Measurements from ENCODE around the gene SPHK2. TPM values are rescaled to one million over a fixed set of nuclear protein-coding genes. Genes with fewer than 3 reads are reported as not detected.

The SPHK2 gene
- total RNA-seq, 2 donors from 2014 or later = 36.2 to 48.4 TPM

DNA sequence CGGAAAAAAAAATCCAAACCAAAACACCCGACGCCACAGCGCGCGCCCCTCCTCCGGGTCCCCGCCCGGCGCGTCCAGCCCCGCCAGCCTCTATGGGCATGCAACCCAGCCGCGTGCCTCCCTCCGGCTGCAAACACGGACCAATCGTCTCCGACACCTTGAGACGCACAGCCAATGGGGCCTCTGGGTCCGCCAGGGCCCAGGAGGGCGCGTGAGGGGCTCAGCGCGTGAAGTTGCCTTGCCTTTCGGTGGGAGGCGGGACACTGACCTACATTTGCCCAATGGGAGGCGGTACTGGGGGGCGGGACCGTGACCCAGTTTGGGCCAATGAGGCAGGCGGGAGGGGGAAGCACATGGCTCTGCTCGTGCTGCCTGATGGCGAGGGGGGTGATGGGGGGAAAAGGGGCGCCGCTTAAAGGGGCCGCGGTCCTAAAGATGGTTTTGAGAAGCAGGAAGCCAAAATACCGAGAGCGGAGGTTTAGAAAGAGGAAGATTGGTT, 18.2 kb downstream of the SPHK2 start:
- Histone ChIP-seq H3K9me3 (no peaks in the 10 kb centered on the region), H3K27me3 (no peaks in the 10 kb centered on the region), H3K36me3 (no peaks in the 10 kb centered on the region), H3K4me1 (peaks cover 21% of the 10 kb centered on the region), H3K9ac (ENCODE audit: low read depth in 2 of 2, low read length in 2 of 2) (peak overlapping the region; percentile 70 to 99), H3K4me3 (peak overlapping the region; percentile 81), H3K27ac (peak overlapping the region; percentile 93)
- peak; percentile 99 for DNase-seq
- no peak for TF ChIP-seq CTCF (IDR thresholded peaks at IDR 0.05)
- intact Hi-C loops (cut with DNase I) = no loop called here

- peak; percentile 84 for DNase-seq
- peak overlapping the region; percentile 93 for H3K27ac ChIP-seq
- no peaks in the 10 kb centered on the region for H3K36me3 ChIP-seq
- H3K9me3 ChIP-seq = no peaks in the 10 kb centered on the region
- peaks cover 16% of the 10 kb centered on the region for H3K4me1 ChIP-seq
- intact Hi-C loops (cut with DNase I) = no loop called here
- no peak for TF ChIP-seq CTCF (IDR thresholded peaks at IDR 0.05)
- H3K9ac ChIP-seq (ENCODE audit: low read depth in 2 of 2, low read length in 2 of 2) = peak overlapping the region; percentile 70 to 99
- peak overlapping the region; percentile 81 for H3K4me3 ChIP-seq
- no peaks in the 10 kb centered on the region for H3K27me3 ChIP-seq
These were observed 18.9 kb downstream of the SPHK2 start for GRCh38 chr19:48637948-48638830.

DNA sequence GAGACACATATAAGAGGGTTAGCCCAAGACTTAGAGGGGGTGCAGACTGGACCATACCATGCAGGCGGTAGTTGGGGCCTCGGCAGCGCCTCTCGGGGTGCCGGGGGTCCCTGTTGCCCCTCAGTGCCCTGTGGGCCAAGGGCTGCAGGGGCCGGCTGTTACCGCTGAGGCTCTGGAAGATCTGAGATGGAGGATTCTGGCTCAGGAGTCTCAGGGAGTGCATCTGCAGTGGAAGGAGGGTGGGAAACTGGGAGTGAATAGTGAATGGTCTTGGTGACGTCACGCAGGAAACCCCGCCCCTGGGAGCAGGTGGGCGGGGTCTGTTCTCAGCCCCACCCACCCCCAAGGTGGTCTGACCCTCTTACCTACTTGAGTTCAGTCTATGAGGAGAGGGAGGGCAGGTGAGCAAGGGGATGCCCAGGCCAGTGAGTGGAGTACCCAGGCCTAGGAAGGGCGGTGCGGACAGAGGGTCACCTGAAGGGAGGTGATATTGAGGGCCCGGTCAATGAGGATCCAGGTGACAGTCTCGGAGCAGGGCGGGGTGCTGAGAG, 19.6 kb downstream of the SPHK2 start:
- no peak overlapping the region for H3K4me3 ChIP-seq
- no peaks in the 10 kb centered on the region for H3K36me3 ChIP-seq
- DNase-seq = peak; percentile 41
- peak overlapping the region; percentile 61 to 70 for H3K9ac ChIP-seq (ENCODE audit: low read depth in 2 of 2, low read length in 2 of 2)
- no peaks in the 10 kb centered on the region for H3K9me3 ChIP-seq
- peak overlapping the region; percentile 93 for H3K27ac ChIP-seq
- H3K4me1 ChIP-seq = peaks cover 9% of the 10 kb centered on the region
- intact Hi-C loops (cut with DNase I) = no loop called here
- no peak for TF ChIP-seq CTCF (IDR thresholded peaks at IDR 0.05)
- H3K27me3 ChIP-seq = no peaks in the 10 kb centered on the region

DNA sequence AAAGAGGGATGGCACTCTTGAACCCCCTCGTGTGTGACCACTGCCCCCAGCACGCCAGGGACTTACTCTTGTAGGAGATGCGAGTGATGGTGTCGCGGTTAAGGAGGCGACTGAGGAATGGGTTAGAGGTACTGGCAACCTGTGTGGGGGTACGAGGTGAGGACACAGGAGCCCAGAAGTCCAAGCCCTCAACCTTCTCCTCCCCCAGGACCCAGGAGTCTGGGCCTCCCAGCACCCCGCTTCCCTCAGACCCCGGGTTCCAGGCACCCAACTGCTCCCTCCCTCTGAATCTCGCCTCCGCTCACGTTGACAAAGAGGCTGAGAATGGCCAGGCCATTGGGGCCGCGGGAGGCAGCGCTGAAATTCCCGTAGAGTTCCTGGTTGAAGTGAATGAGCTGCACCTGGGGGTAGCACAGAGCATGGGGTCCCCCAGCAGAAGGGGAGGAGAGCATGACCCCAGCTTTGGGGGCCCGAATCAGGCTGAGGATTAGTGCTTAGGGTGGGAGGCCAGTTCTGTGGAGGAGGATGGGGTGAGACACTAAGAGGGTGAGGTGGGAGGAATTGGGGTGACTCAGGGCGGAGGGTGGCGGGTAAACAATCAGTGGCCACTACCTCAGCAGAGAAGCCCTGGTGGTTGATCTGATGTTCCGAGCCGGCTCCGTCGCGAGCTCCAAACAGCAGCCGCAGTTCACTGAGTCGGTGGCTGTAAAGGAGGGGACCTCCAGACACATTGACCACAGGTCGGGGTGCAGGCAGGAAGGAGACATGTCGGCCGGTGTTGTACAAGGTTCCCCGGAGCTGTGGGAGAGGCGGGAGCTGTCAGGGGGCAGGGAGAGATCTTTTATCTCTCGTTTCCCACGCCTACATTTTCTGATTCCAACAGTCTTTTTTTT, 20.4 kb downstream of the SPHK2 start:
- DNase-seq = no peak
- Histone ChIP-seq H3K27me3 (no peaks in the 10 kb centered on the region), H3K27ac (no peak overlapping the region), H3K9ac (ENCODE audit: low read depth in 2 of 2, low read length in 2 of 2) (no peak overlapping the region), H3K4me3 (no peak overlapping the region), H3K9me3 (no peaks in the 10 kb centered on the region), H3K4me1 (peaks cover 4% of the 10 kb centered on the region), H3K36me3 (no peaks in the 10 kb centered on the region)
- intact Hi-C loops (cut with DNase I) = no loop called here
- TF ChIP-seq CTCF (IDR thresholded peaks at IDR 0.05) = no peak

DNA sequence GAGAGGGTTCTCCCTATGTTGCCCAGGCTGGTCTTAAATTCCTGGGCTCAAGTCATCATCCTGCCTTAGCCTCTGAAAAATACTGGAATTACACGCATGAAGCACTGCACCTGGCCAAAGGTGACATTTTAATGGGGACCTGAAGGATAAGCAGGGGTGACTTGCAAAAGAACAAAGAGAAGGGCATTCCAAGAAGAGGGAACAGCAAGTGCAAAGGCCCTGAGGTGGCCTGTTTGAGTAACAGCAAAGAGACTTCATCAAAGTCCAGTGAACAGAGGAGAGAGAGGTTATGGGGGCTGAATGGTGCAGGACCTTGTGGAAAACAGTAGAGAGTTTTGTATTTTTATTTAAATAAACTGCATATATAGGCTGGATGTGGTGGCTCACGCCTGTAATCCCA, 22.5 kb downstream of the SPHK2 start:
- no peak for DNase-seq
- no peaks in the 10 kb centered on the region for H3K36me3 ChIP-seq
- no peaks in the 10 kb centered on the region for H3K9me3 ChIP-seq
- no peak overlapping the region for H3K27ac ChIP-seq
- H3K4me3 ChIP-seq = no peak overlapping the region
- no peak for TF ChIP-seq CTCF (IDR thresholded peaks at IDR 0.05)
- intact Hi-C loops (cut with DNase I) = no loop called here
- no peak overlapping the region for H3K9ac ChIP-seq (ENCODE audit: low read depth in 2 of 2, low read length in 2 of 2)
- H3K4me1 ChIP-seq = no peaks in the 10 kb centered on the region
- H3K27me3 ChIP-seq = peaks cover 5% of the 10 kb centered on the region
